ENCODE results near the gene LENEP.

- TF ChIP-seq POLR2AphosphoS5 (IDR thresholded peaks at IDR 0.05; ENCODE audit: low read depth, low read length) (no peak), NRF1 (IDR thresholded peaks at IDR 0.05; ENCODE audit: low read depth, low read length) (no peak), POLR2A (IDR thresholded peaks at IDR 0.05; ENCODE audit: control extremely low read depth in 1 of 2, low read depth in 2 of 2, low read length in 2 of 2) (no peak), EZH2 (IDR thresholded peaks at IDR 0.05; ENCODE audit: low read depth, low read length, severe bottlenecking) (no peak), TCF12 (IDR thresholded peaks at IDR 0.05; ENCODE audit: low read depth, low read length) (no peak), KDM1A (IDR thresholded peaks at IDR 0.05; ENCODE audit: borderline replicate concordance, low read length) (no peak), BRCA1 (IDR thresholded peaks at IDR 0.05; ENCODE audit: low read depth, low read length) (no peak), JUND (IDR thresholded peaks at IDR 0.05; ENCODE audit: low read length) (no peak)
- TF ChIP-seq, protein P1, sequence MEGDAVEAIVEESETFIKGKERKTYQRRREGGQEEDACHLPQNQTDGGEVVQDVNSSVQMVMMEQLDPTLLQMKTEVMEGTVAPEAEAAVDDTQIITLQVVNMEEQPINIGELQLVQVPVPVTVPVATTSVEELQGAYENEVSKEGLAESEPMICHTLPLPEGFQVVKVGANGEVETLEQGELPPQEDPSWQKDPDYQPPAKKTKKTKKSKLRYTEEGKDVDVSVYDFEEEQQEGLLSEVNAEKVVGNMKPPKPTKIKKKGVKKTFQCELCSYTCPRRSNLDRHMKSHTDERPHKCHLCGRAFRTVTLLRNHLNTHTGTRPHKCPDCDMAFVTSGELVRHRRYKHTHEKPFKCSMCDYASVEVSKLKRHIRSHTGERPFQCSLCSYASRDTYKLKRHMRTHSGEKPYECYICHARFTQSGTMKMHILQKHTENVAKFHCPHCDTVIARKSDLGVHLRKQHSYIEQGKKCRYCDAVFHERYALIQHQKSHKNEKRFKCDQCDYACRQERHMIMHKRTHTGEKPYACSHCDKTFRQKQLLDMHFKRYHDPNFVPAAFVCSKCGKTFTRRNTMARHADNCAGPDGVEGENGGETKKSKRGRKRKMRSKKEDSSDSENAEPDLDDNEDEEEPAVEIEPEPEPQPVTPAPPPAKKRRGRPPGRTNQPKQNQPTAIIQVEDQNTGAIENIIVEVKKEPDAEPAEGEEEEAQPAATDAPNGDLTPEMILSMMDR (IDR thresholded peaks at IDR 0.05; ENCODE audit: control extremely low read depth in 1 of 3, insufficient read depth in 1 of 3, low read depth in 1 of 3, low read length in 3 of 3), result no peak
- TF ChIP-seq, protein P2, sequence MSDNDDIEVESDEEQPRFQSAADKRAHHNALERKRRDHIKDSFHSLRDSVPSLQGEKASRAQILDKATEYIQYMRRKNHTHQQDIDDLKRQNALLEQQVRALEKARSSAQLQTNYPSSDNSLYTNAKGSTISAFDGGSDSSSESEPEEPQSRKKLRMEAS (IDR thresholded peaks at IDR 0.05), result no peak
Measured at GRCh38 chr1:154953611-154954038, 39.8 kb upstream of the LENEP start.
